Body of pancreas (tissue), 4 donors: Measurements from ENCODE around the gene PGS1. TPM values are rescaled to one million over a fixed set of nuclear protein-coding genes. Genes with fewer than 3 reads are reported as not detected.

Experiments used
- ATAC-seq: fragments of 150-250 bp; one replicate; pipeline ENCODE4 v1.9.1; 2016
- DNase-seq, 4 donors: peaks; one replicate each; pipeline ENCODE4 v3.0.0-alpha.2; 2019
- H3K27ac ChIP-seq, 4 donors: fragments of 200-600 bp; sonication (generic); 1 replicate in 3 of 4; 2 replicates in 1 of 4; pipeline versions ENCODE4 v1.5.1 to v1.6.1; 2016 to 2019; ENCODE audit warnings: mild to moderate bottlenecking in 1 of 4, mixed read lengths in 1 of 4, moderate library complexity in 1 of 4
- H3K27me3 ChIP-seq, 2 donors: fragments of 200-600 bp; sonication (generic); one replicate each; pipeline ENCODE4 v1.6.0; 2016; ENCODE audit warnings: mild to moderate bottlenecking in 1 of 2
- H3K36me3 ChIP-seq, 2 donors: fragments of 200-600 bp; sonication (generic); replicated peaks in 1 of 2; 2 replicates each; pipeline ENCODE4 v1.5.1; 2016; ENCODE audit warnings: low read depth in 2 of 2; ENCODE audit not compliant: insufficient read depth in 1 of 2
- H3K4me1 ChIP-seq: fragments of 200-600 bp; sonication (generic); one replicate; pipeline ENCODE4 v1.6.0; 2016
- H3K4me3 ChIP-seq, 2 donors: fragments of 200-600 bp; sonication (generic); 1 replicate in 1 of 2; 2 replicates in 1 of 2; pipeline ENCODE4 v1.5.1; 2016 to 2019
- H3K9me3 ChIP-seq, 3 donors: fragments of 200-600 bp; sonication (generic); 1 replicate in 2 of 3; 2 replicates in 1 of 3; pipeline ENCODE4 v1.5.1; 2016
- CTCF ChIP-seq, 7 experiments: fragments of 450-650 bp in 4 of 7; fragments of 200-600 bp in 3 of 7; sonication (generic) in 3 of 7; IDR thresholded peaks; one replicate each; pipeline ENCODE4 v1.5.1; 2016 to 2019; ENCODE audit warnings: antibody characterized with exemption in 7 of 7
- POLR2A ChIP-seq, 3 donors: fragments of 450-650 bp; IDR thresholded peaks; one replicate each; pipeline ENCODE4 v1.6.1; 2016; ENCODE audit warnings: antibody characterized with exemption in 3 of 3, mild to moderate bottlenecking in 2 of 3
- WGBS, 2 donors: methylation state at CpG; one replicate each; pipeline ENCODE4 v1.1.5; 2017; 5-methylcytosine and 5-hydroxymethylcytosine counted together
- intact Hi-C: fragments of 100-400 bp; cut with DNase I; formaldehyde crosslinking; loops from one replicate; pipeline ENCODE4 v1.15.1; 2023
- total RNA-seq, 2 donors: library from RNA; depleted of rRNA; stranded (reverse); fragments of >200 nt; gene quantifications; one replicate each; pipeline ENCODE4 v1.1.0, GENCODE V29; 2016

Gene PGS1
- total RNA-seq, 2 donors from 2014 or later, result 17.1 to 30.4 TPM

- WGBS, 2 donors, result 54 to 58% methylated on average over 11 to 15 of the region's 18 CpGs
- no peak for DNase-seq
Measured at GRCh38 chr17:78366109-78366848, 12.2 kb upstream of the PGS1 start.

GRCh38 chr17:78367193-78367592, 11.3 kb upstream of the PGS1 start:
- no peak for DNase-seq
- Histone ChIP-seq H3K27ac (no peak overlapping the region), H3K4me3 (no peak overlapping the region), H3K36me3 (no peaks in the 10 kb centered on the region), H3K27me3 (peaks cover 0 to 6% of the 10 kb centered on the region in 2 donors), H3K4me1 (no peaks in the 10 kb centered on the region), H3K9me3 (no peaks in the 10 kb centered on the region)
- intact Hi-C loops, result loop anchor here (5.0 kb wide), 1 partner anchor 55 kb away; no protein-coding TSS in a partner anchor
- TF ChIP-seq POLR2A (IDR thresholded peaks at IDR 0.05) (no peak), CTCF (IDR thresholded peaks at IDR 0.05) (no peak)
- no peak for ATAC-seq
- 67 to 76% methylated on average over 4 to 5 of the region's 5 CpGs for WGBS, 2 donors

More at GRCh38 chr17:78366109-78366848, 12.2 kb upstream of the PGS1 start:
- Histone ChIP-seq H3K27me3 (peaks cover 0 to 6% of the 10 kb centered on the region in 2 donors), H3K36me3 (no peaks in the 10 kb centered on the region), H3K4me1 (no peaks in the 10 kb centered on the region), H3K9me3 (no peaks in the 10 kb centered on the region), H3K4me3 (no peak overlapping the region), H3K27ac (no peak overlapping the region)
- no peak for ATAC-seq
- intact Hi-C loops, result loop anchor here (5.0 kb wide), 1 partner anchor 56 kb away; no protein-coding TSS in a partner anchor
- no peak for TF ChIP-seq CTCF (IDR thresholded peaks at IDR 0.05)

GRCh38 chr17:78368348-78368747, 10.1 kb upstream of the PGS1 start:
- Histone ChIP-seq H3K4me3 (no peak overlapping the region), H3K27me3 (peaks cover 0 to 6% of the 10 kb centered on the region in 2 donors), H3K4me1 (no peaks in the 10 kb centered on the region), H3K9me3 (no peaks in the 10 kb centered on the region), H3K27ac (no peak overlapping the region), H3K36me3 (no peaks in the 10 kb centered on the region)
- DNase-seq (peak in 2 of 4 donors; percentile 55 to 63), ATAC-seq (peak; percentile 19)
- intact Hi-C loops, result loop anchor here (5.0 kb wide), 1 partner anchor 54 kb away; no protein-coding TSS in a partner anchor
- TF ChIP-seq POLR2A (IDR thresholded peaks at IDR 0.05), result no peak
- no peak for TF ChIP-seq CTCF (IDR thresholded peaks at IDR 0.05)
- 23 to 36% methylated on average over 5 to 6 of the region's 6 CpGs for WGBS, 2 donors

- intact Hi-C loops, result loop anchor here (5.0 kb wide), 1 partner anchor 53 kb away; no protein-coding TSS in a partner anchor
Measured at GRCh38 chr17:78368854-78369495, 9.5 kb upstream of the PGS1 start.

More at GRCh38 chr17:78368854-78369495, 9.5 kb upstream of the PGS1 start:
- WGBS, 2 donors, result 91 to 93% methylated on average over 8 of the region's 8 CpGs
- Histone ChIP-seq H3K36me3 (no peaks in the 10 kb centered on the region), H3K27ac (no peak overlapping the region), H3K4me3 (no peak overlapping the region), H3K9me3 (no peaks in the 10 kb centered on the region), H3K27me3 (peaks cover 0 to 6% of the 10 kb centered on the region in 2 donors), H3K4me1 (no peaks in the 10 kb centered on the region)
- DNase-seq (no peak), ATAC-seq (no peak)
- no peak for TF ChIP-seq CTCF (IDR thresholded peaks at IDR 0.05)
- TF ChIP-seq POLR2A (IDR thresholded peaks at IDR 0.05), result no peak
